ENCODE results near the gene KDM4D. TPM values are rescaled to one million over a fixed set of nuclear protein-coding genes. Genes with fewer than 3 reads are reported as not detected.

The KDM4D gene
- polyA plus RNA-seq, 1 of the 3 experiments (the other 2 are of a cell fraction) = 1.2 TPM

GRCh38 chr11:94926698-94927237 is 46.7 kb upstream of the KDM4D start (continued):
- TF ChIP-seq TCF12 (IDR thresholded peaks at IDR 0.05) = peak; percentile 89
- TF ChIP-seq TEAD4 (IDR thresholded peaks at IDR 0.05; ENCODE audit: borderline replicate concordance, insufficient read depth) = peak; percentile 76; the same call in 1 of the 2 replicates
- TF ChIP-seq, protein P1, sequence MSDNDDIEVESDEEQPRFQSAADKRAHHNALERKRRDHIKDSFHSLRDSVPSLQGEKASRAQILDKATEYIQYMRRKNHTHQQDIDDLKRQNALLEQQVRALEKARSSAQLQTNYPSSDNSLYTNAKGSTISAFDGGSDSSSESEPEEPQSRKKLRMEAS (IDR thresholded peaks at IDR 0.05; ENCODE audit: low read depth) = peak; percentile 23; the same call in 1 of the 2 replicates
- TF ChIP-seq GATA2 (CRISPR knock-in tag; IDR thresholded peaks at IDR 0.05) = no peak
- peak; percentile 96 for TF ChIP-seq RXRA (IDR thresholded peaks at IDR 0.05; ENCODE audit: borderline replicate concordance, low read depth)
- TF ChIP-seq NFIC (IDR thresholded peaks at IDR 0.05; ENCODE audit: borderline replicate concordance) = peak; percentile 89
- peak; percentile 38; the same call in 1 of the 2 replicates for TF ChIP-seq JUND (IDR thresholded peaks at IDR 0.05)
- TF ChIP-seq RAD21 (IDR thresholded peaks at IDR 0.05; ENCODE audit: low read length) = no peak
- no peak for TF ChIP-seq IRF3 (IDR thresholded peaks at IDR 0.05; ENCODE audit: low read depth, low read length)
- TF ChIP-seq FOSL2 (IDR thresholded peaks at IDR 0.05; ENCODE audit: borderline replicate concordance, low read depth) = 0 out of 2 replicates have a peak, but pooled peaks have one; percentile 20
- TF ChIP-seq CTCF (IDR thresholded peaks at IDR 0.05) = peak; percentile 12; the same call in 1 of the 2 replicates
- no peak for TF ChIP-seq SMC3 (IDR thresholded peaks at IDR 0.05; ENCODE audit: low read depth, low read length)
- no peak for TF ChIP-seq TAF1 (IDR thresholded peaks at IDR 0.05; ENCODE audit: borderline replicate concordance, low read depth, low read length)
- 0 out of 2 replicates have a peak, but pooled peaks have one; percentile 21 for TF ChIP-seq SIN3A (IDR thresholded peaks at IDR 0.05; ENCODE audit: borderline replicate concordance, low read depth, low read length)
- TF ChIP-seq NRF1 (IDR thresholded peaks at IDR 0.05; ENCODE audit: low read depth, low read length) = no peak
- TF ChIP-seq, protein P2, sequence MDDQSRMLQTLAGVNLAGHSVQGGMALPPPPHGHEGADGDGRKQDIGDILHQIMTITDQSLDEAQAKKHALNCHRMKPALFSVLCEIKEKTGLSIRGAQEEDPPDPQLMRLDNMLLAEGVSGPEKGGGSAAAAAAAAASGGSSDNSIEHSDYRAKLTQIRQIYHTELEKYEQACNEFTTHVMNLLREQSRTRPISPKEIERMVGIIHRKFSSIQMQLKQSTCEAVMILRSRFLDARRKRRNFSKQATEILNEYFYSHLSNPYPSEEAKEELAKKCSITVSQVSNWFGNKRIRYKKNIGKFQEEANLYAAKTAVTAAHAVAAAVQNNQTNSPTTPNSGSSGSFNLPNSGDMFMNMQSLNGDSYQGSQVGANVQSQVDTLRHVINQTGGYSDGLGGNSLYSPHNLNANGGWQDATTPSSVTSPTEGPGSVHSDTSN (IDR thresholded peaks at IDR 0.05) = peak; percentile 84

Measured in SK-N-SH (cell line).